GM18499 (cell line): ENCODE data around the gene CENPU.
"Not testable (repeated sequence)": the region's sequence is repeated elsewhere in the genome, so short reads cannot be mapped to it uniquely, and the experiment has no call there.

ENCODE experiments used
- ATAC-seq: cut with Tn5 transposase; IDR thresholded peaks from one replicate; pipeline ENCODE4 v1.9.1; 2021; ENCODE audit warnings: moderate number of reproducible peaks; ENCODE audit not compliant: insufficient read depth, unreplicated experiment

The CENPU gene

DNA sequence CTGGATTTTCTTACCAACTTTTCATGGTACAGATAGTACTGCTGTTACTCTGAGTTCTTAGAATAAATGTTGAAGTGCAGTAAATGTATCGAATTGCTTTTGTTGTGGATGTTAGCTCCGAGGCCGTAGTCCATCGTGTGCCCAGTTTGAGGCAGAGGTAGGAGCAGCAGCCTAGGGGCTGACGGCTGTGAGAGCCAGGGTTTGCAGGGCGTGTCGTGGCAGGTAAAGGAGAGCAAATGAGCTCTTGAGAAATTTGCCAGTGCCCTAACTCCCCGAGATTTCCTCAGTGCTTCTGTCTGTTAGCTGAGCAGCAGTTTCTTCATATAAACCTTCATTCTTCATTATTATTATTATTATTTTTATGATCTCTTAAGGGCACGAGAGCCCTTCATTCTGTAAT is 62.8 kb downstream of the CENPU start:
- ATAC-seq = no peak

DNA sequence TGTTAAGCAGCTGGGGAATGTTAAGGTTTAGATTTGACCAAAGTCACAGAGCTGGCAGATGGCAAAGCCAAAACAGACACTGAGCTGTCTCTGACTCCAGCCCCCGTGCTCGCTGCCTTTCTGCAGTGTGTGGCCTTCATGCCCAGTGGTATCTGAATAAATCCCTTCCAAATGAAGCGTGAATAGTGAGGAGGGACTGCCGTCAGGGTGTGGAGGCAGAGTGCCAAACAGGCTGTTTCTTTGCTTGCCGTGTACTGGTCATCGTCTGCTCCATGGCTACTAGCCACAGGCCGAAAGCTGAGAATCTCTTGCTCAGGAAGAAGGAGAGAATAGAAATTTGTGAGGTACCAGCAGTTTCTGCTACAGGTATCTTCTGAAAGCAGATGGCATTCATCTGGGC is 64.6 kb downstream of the CENPU start:
- no peak for ATAC-seq

DNA sequence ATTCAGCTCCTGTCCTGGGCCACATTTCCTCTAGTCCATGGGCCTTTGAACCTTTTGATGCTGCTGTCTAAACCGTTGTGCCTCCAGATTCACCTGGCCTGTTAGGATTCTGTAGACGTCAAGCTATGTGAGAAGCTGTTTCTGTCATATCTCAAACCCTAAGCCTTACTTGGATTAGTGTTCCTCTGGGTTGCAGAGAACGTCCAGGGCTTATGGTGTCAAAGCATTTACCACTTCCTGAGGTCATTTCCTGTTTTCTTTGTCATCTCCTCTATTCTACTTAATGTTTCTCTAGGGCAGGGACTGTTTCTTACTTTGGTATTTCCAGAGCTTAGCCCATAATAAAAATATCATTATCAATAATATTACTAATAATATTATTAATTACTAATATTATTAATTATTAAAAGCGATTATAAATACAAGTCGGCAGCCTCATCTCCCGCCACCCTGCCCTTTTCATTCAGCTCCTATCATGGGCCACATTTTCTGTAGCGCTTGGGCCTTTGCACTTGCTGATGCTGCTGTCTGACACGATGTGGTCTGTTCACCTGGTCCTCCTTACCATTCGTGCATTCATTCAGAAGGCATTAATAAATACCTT is 65.3 kb downstream of the CENPU start:
- no peak for ATAC-seq

- no peak for ATAC-seq
These were observed 65.8 kb downstream of the CENPU start for GRCh38 chr4:184668096-184668495.

- no peak for ATAC-seq
These were observed 67.2 kb downstream of the CENPU start for GRCh38 chr4:184666670-184667069.

DNA sequence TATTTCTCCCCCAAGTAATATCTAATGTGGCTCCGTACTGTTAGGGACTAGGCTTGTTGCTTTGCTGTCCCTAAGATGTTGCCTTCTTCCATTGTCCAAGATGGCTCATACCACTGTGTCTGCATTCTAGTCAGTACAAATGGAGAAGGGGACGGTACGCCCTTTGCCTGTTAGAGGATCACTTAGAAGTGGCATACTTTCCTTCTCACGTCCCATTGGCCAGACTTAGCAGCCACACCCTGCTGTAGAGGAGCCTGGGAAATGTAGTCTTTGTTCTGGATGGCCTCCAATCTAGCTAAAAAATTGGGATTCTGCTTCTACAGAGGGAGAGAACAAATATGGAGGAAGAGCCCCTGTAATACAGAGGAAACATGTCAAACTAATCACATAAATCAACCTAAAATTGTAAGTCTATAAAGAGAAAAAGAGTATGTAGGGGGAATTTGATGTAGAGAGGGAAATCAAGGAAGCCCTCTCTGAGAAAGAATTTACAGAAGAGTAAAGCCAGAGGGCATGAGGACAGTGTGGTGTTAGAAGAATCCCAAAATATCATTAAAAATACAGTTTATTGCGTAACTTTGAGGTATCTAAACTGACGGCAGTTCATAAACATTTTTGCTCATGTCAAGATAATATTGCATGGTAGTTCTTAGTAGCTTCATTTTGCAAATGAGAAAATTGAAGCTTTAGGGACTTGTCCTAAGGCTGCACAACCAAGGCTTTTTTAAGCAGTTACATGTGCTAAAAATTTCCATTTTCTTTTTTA is 69.3 kb downstream of the CENPU start:
- no peak for ATAC-seq

GRCh38 chr4:184662236-184662635 is 71.7 kb downstream of the CENPU start:
- no peak for ATAC-seq

GRCh38 chr4:184660978-184661377 is 72.9 kb downstream of the CENPU start:
- no peak for ATAC-seq

DNA sequence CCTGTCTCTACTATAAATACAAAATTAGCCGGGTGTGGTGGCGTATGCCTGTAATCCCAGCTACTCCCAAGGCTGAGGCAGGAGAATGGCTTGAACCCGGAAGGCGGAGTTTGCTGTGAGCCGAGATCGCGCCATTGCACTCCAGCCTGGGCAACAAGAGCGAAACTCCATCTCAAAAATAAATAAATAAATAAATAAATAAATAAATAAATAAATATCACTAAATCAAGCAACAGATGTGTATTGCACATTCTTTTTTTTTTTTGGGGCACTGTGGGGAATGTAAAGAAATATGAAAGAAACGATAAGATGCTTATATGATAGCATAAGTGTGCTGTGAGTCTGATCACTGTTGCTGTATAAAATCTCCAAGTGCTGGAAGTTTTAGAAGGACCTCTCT is 76.1 kb downstream of the CENPU start:
- not testable (repeated sequence) for ATAC-seq

- no peak for ATAC-seq
These were observed 76.8 kb downstream of the CENPU start for GRCh38 chr4:184657144-184657543.

DNA sequence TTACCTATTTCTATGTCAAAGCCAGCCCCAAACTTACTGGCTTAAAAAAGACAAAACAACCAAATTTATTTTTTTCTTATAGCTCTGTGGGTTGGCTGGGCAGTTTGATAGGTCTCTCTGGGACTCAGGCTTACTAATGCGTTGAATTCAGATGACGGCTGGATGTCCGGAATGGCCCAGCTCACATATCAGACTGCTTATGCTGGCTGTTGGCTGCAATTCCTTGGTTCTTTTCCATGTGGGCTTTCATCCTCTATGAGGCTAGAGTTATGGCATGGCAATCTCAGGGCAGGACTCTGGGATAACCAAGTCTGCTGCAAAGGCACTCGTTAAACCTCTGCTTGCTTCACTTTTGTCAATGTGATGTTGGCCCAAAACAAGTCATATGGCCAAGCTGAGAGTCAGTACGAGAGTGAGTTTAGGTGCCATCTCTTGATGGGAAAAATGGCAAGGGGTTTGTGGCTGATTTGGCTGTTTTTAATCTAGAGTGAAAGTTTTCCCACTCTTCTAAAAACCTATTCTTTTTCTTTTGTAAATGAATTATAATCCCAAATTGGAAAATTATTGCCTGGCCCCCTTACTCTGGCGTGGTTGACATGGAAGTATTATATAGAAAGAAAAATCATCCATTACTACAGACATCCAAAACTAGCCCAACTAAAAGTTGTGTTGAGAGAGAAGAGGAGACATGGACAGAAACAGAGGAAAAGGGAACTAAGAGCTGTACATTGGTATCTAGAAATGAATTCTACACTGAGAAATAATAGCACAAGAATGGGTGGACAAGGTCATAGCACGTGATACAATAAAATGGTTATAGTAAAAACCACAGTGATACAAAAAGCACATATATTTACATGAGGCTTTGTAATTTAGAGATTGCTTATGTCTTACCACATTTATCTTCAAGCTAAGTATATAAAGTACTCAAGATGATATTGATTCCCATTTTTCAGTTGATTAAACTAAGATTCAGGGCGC is 77.7 kb downstream of the CENPU start:
- ATAC-seq = no peak

DNA sequence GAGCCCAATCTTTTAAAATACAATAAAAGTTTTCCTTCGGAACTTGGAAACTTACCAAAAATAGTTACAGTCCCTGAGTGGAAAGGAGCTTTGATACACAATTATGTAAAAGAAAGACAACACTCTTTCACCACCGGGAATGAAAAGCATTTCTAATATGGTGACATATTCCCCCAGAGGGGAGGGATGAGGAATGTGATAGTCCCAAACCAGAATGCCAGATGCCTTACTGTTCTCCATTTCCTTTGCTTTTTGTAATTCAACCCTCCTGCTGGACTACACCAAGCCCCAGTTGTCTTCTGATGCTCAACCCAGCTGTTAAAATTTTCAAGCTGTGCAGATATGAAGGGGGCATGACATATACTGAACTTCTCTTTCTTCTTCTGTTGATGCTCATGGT is 80.2 kb downstream of the CENPU start:
- no peak for ATAC-seq

DNA sequence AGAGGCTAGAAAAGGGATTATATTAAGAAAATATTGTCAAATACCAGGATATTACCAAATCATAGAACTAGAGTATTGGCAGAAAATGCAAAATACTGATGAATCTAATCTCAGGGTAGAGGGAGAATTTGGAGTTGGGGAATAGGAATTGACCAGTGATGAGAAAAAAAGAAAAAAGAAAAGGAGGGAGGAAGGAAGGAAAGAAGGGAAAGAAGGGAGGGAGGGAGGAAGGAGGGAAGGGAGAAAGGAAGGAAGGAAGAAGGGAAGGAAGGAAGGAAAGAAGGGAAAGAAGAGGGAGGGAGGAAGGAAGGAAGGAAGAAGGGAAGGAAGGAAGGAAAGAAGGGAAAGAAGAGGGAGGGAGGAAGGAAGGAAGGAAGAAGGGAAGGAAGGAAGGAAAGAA is 81.2 kb downstream of the CENPU start:
- not testable (repeated sequence) for ATAC-seq

- no peak for ATAC-seq
These were observed 82.0 kb downstream of the CENPU start for GRCh38 chr4:184651899-184652298.

GRCh38 chr4:184649971-184650855 is 83.7 kb downstream of the CENPU start:
- ATAC-seq = no peak

- ATAC-seq = peak; percentile 65
These were observed 84.6 kb downstream of the CENPU start, which contains the start of the genes CASP3 and PRIMPOL for GRCh38 chr4:184649026-184649970. Gene CASP3 (minus strand): TSS chr4:184649447. CDS start chr4:184638453, 10,994 bp downstream. Gene PRIMPOL (plus strand): TSS chr4:184649738. CDS start chr4:184657141, 7,403 bp downstream.

GRCh38 chr4:184648313-184649025 is 85.4 kb downstream of the CENPU start:
- peak; percentile 7 for ATAC-seq

GRCh38 chr4:184648054-184648312 is 85.9 kb downstream of the CENPU start:
- ATAC-seq = no peak
